Astrocyte of the cerebellum (primary cell): ENCODE data around the gene ARMH3.

Source experiments
- DNase-seq: peaks from one replicate; pipeline ENCODE4 v3.0.0-alpha.2; 2011; ENCODE audit warnings: low read depth
- H3K4me3 ChIP-seq: 2 replicates; pipeline ENCODE4 v1.5.1; 2011; ENCODE audit warnings: mild to moderate bottlenecking, low read depth, low read length, moderate library complexity
- CTCF ChIP-seq: IDR thresholded peaks from 2 replicates; pipeline ENCODE4 v1.5.1; 2012; ENCODE audit warnings: low read length, low read depth, moderate library complexity, mild to moderate bottlenecking; ENCODE audit errors: missing control alignments
- in situ Hi-C: cut with HindIII; loops from 2 replicates; pipeline ENCODE4 v1.10.0; 2017; ENCODE audit warnings: low sequenced_read_pairs

The ARMH3 gene

GRCh38 chr10:101818119-101818871 lies 237.7 kb downstream of the ARMH3 start, which contains the start of gene OGA:
Gene OGA, minus strand, starts transcription at chr10:101818444. Its CDS starts 422 bp downstream, at chr10:101818022.
- DNase-seq, result peak; percentile 100
- TF ChIP-seq CTCF, result no peak
- in situ Hi-C loops, result loop anchor here (5.0 kb wide), 1 partner anchor 36 kb away; the partner anchor contains the start of gene NPM3
- peak within 1 kb of the TSS; percentile 97 for H3K4me3 ChIP-seq

GRCh38 chr10:101817337-101818118 lies 238.4 kb downstream of the ARMH3 start:
- H3K4me3 ChIP-seq, result peak overlapping the region; percentile 97
- in situ Hi-C loops, result loop anchor here (5.0 kb wide), 1 partner anchor 35 kb away; the partner anchor contains the start of gene NPM3
- no peak for TF ChIP-seq CTCF
- DNase-seq, result peak; percentile 92

- no peak for DNase-seq
- no peak for TF ChIP-seq CTCF
- H3K4me3 ChIP-seq, result peak overlapping the region; percentile 97
- in situ Hi-C loops, result loop anchor here (5.0 kb wide), 1 partner anchor 35 kb away; the partner anchor contains the start of gene NPM3
Observed at GRCh38 chr10:101816913-101817336, 239.0 kb downstream of the ARMH3 start.

GRCh38 chr10:101816376-101816775 lies 239.6 kb downstream of the ARMH3 start:
- no peak for DNase-seq
- H3K4me3 ChIP-seq, result peak overlapping the region; percentile 97
- no peak for TF ChIP-seq CTCF
- in situ Hi-C loops, result loop anchor here (5.0 kb wide), 1 partner anchor 34 kb away; the partner anchor contains the start of gene NPM3

- in situ Hi-C loops, result loop anchor here (5.0 kb wide), 1 partner anchor 32 kb away; the partner anchor contains the start of gene NPM3
- H3K4me3 ChIP-seq, result peak overlapping the region; percentile 97
- no peak for TF ChIP-seq CTCF
- no peak for DNase-seq
Observed at GRCh38 chr10:101814466-101815071, 241.4 kb downstream of the ARMH3 start.

GRCh38 chr10:101812606-101813005 lies 243.4 kb downstream of the ARMH3 start:
- no peak overlapping the region for H3K4me3 ChIP-seq
- no peak for DNase-seq
- no peak for TF ChIP-seq CTCF
- in situ Hi-C loops, result no loop called here
